Suprapubic skin (tissue), 3 donors: ENCODE measurements around the gene RHBDD1.

ENCODE experiments used
- POLR2A ChIP-seq, 2 donors: fragments of 450-650 bp; IDR thresholded peaks; one replicate each; pipeline ENCODE4 v1.6.1; 2017; ENCODE audit warnings: antibody characterized with exemption in 2 of 2, mild to moderate bottlenecking in 2 of 2, moderate library complexity in 2 of 2
- TF ChIP-seq, protein P1 (sequence below), 2 donors: fragments of 200-600 bp in 1 of 2; fragments of 450-650 bp in 1 of 2; sonication (generic) in 1 of 2; IDR thresholded peaks; one replicate each; pipeline ENCODE4 v1.5.1; 2016 to 2019; ENCODE audit warnings: antibody characterized with exemption in 2 of 2, mild to moderate bottlenecking in 1 of 2, moderate library complexity in 1 of 2

DNA sequence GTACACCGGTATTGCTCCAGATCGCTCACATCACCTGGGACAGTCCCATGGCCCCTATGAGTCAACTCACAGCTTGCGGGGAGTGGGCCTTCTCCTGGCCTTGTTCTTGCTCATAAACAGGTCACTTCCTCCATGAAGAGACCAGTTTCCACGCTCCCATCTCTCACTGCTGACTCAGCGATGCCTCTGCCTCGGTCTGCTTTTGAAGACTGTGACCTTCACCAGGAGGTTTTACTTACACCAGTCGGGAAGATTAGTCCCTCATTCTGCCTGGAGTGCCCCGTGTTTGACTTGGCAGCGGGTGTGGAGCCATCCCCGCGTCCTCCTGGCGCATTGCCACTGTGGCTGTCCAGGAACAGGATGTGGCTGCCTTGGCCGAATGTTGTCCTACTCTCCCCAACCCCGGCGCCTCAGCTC, 159.8 kb downstream of the RHBDD1 start:
- TF ChIP-seq, protein P1, sequence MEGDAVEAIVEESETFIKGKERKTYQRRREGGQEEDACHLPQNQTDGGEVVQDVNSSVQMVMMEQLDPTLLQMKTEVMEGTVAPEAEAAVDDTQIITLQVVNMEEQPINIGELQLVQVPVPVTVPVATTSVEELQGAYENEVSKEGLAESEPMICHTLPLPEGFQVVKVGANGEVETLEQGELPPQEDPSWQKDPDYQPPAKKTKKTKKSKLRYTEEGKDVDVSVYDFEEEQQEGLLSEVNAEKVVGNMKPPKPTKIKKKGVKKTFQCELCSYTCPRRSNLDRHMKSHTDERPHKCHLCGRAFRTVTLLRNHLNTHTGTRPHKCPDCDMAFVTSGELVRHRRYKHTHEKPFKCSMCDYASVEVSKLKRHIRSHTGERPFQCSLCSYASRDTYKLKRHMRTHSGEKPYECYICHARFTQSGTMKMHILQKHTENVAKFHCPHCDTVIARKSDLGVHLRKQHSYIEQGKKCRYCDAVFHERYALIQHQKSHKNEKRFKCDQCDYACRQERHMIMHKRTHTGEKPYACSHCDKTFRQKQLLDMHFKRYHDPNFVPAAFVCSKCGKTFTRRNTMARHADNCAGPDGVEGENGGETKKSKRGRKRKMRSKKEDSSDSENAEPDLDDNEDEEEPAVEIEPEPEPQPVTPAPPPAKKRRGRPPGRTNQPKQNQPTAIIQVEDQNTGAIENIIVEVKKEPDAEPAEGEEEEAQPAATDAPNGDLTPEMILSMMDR (IDR thresholded peaks at IDR 0.05) = no peak
- no peak for TF ChIP-seq POLR2A (IDR thresholded peaks at IDR 0.05)
